Fibroblast of pulmonary artery (primary cell): Measurements from ENCODE around the gene LDLRAD4.

Experiments
- DNase-seq: peaks from one replicate; pipeline ENCODE4 v3.0.0-alpha.2; 2010; ENCODE audit warnings: low read depth
- H3K4me3 ChIP-seq: replicated peaks from 2 replicates; pipeline ENCODE4 v1.5.1; 2011; ENCODE audit warnings: low read depth, mild to moderate bottlenecking, control low read depth, low read length, moderate library complexity
- TF ChIP-seq, protein P1 (sequence below): IDR thresholded peaks from 2 replicates; pipeline ENCODE4 v1.5.1; 2011; ENCODE audit warnings: mild to moderate bottlenecking, control low read depth, low read length, inconsistent platforms; ENCODE audit errors: missing control alignments

Gene LDLRAD4

DNA sequence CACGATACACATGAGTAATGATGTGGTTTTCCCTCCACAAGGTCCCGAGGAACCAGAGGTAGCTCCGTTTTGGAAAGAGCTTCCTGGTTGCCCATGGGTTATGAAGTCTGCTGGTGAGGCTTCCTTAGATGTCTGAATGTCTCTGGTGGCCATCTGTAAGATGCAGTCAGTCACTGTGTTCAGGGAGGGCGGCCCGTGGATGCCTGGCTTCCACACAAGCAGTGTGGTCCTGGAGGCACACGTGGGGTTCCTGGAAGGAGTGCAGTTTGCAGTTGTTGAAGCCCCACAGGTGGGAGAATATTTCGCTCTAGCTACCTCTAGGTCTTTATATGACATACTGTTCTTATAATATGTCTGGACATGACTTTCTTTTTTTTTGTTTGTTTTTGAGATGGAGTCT lies 298.8 kb downstream of the LDLRAD4 start:
- TF ChIP-seq, protein P1, sequence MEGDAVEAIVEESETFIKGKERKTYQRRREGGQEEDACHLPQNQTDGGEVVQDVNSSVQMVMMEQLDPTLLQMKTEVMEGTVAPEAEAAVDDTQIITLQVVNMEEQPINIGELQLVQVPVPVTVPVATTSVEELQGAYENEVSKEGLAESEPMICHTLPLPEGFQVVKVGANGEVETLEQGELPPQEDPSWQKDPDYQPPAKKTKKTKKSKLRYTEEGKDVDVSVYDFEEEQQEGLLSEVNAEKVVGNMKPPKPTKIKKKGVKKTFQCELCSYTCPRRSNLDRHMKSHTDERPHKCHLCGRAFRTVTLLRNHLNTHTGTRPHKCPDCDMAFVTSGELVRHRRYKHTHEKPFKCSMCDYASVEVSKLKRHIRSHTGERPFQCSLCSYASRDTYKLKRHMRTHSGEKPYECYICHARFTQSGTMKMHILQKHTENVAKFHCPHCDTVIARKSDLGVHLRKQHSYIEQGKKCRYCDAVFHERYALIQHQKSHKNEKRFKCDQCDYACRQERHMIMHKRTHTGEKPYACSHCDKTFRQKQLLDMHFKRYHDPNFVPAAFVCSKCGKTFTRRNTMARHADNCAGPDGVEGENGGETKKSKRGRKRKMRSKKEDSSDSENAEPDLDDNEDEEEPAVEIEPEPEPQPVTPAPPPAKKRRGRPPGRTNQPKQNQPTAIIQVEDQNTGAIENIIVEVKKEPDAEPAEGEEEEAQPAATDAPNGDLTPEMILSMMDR: no peak
- DNase-seq: no peak
- no peak overlapping the region for H3K4me3 ChIP-seq

- no peak overlapping the region for H3K4me3 ChIP-seq
- TF ChIP-seq, protein P1: no peak
- DNase-seq: no peak
Observed at GRCh38 chr18:13518382-13518781, 299.8 kb downstream of the LDLRAD4 start.

DNA sequence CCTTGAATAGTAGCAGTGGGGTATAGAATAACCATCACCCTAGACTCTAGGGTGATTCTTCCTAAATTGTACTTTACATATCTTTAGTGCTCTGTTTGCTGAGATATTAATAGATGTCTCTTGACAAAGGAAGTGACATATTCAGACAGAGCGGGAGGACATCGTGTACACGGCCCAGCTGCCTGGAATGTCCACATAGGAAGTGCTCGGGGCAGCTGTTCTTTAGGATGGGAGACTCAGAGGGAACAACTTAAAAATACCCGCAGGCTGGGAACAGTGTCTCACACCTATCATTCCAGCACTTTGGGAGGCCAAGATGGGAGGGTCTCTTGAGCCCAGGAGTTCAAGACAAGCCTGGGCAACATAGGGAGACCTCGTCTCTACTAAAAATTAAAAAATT lies 301.7 kb downstream of the LDLRAD4 start:
- TF ChIP-seq, protein P1: no peak
- no peak overlapping the region for H3K4me3 ChIP-seq
- no peak for DNase-seq

- no peak for DNase-seq
- H3K4me3 ChIP-seq: no peak overlapping the region
- TF ChIP-seq, protein P1: no peak
Observed at GRCh38 chr18:13520741-13521140, 302.2 kb downstream of the LDLRAD4 start.

DNA sequence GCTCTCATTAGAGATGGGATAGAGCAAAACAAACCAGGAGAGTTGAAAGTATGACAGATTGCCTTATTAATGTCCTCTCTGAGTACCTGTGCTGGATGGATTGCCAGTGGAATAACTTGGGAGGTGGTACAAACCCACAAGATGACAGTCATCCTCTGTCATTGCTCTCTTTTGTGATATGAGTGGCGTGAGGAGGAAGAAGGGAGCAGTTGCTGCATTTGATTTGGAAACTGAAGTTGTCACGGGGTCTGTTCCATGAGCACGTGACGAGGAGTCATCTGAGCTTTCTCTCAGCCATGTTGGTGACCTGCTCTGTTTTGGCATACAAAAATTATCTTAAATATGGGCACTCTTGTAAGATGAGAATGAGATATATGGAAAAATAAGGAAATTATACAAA lies 302.9 kb downstream of the LDLRAD4 start:
- DNase-seq: no peak
- TF ChIP-seq, protein P1: no peak

GRCh38 chr18:13522256-13522655 lies 303.7 kb downstream of the LDLRAD4 start:
- TF ChIP-seq, protein P1: no peak
- no peak for DNase-seq
- H3K4me3 ChIP-seq: no peak overlapping the region

More for the DNA sequence above, 302.9 kb downstream of the LDLRAD4 start:
- H3K4me3 ChIP-seq: no peak overlapping the region

DNA sequence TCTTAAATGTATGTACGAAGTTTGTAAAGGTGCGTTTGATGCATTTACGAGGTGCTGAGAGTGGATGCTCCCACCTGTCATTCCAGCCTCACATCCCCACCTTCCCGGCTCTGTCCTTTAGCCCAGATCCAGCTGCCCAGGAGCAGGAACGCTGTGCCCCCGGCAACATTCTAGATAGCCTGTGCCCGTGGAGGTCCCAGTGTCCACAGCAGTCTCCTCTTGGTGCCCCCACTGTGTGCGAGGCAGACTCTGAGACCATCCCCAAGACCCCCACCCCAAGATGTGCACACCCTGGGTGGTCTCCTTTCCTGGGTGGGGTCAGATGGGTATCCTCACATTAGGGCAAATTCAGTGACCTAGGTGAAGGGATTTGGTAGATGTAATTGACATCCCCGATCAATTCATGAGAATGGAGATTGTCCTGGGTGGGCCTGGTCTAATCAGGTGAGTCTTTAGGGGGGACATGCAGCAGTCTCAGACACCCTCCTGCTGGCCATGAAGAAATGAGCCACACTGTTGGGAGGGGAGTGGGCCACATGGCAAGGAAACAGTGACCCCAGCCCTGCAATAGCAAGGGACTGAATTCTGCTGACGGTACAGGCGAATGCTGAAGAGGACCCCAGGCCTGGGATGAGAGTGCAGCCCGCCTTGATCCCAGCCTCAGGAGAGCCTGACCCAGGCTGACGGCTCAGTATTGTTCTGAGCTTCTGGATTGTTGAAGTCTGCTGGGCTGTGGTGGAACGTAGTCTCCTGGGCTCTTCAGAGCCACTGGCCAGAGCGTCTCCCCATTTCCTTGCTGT lies 304.5 kb downstream of the LDLRAD4 start:
- DNase-seq: no peak
- TF ChIP-seq, protein P1: no peak
- H3K4me3 ChIP-seq: no peak overlapping the region
